Common myeloid progenitor, CD34-positive (primary cell): ENCODE results near the gene CHEK2.

ENCODE experiments used
- CTCF ChIA-PET: fragments of 350-600 bp; sonication (Branson Sonifier 250); formaldehyde crosslinking; loops from one replicate; lab custom pipeline; 2021; ENCODE audit warnings: antibody characterized with exemption; lab: Charles Lee
- POLR2A ChIA-PET: fragments of 350-600 bp; sonication (Branson Sonifier 250); formaldehyde crosslinking; loops from one replicate; lab custom pipeline; 2021; ENCODE audit warnings: antibody characterized with exemption; lab: Charles Lee
- DNase-seq, 3 donors: peaks; one replicate each; pipeline versions ENCODE4 v3.0.0 to v3.0.0-alpha.2; 2013
- H3K27ac ChIP-seq, 2 experiments: 1 replicate in 1 of 2; 2 replicates in 1 of 2; pipeline ENCODE4 v1.7.0; 2013; ENCODE audit warnings: inconsistent platforms in 2 of 2, low read length in 2 of 2, mild to moderate bottlenecking in 2 of 2, low read depth in 1 of 2, moderate library complexity in 1 of 2; ENCODE audit not compliant: severe bottlenecking in 2 of 2, insufficient read depth in 1 of 2, poor library complexity in 1 of 2
- H3K27me3 ChIP-seq, 5 experiments: replicated peaks in 2 of 5; 1 replicate in 3 of 5; 2 replicates in 2 of 5; pipeline versions ENCODE4 v1.6.1 to v1.7.0; 2013; ENCODE audit warnings: low read length in 4 of 5, mild to moderate bottlenecking in 2 of 5, moderate library complexity in 2 of 5, inconsistent platforms in 1 of 5; ENCODE audit not compliant: insufficient read depth in 5 of 5, control insufficient read depth in 4 of 5
- H3K36me3 ChIP-seq, 4 experiments: 1 replicate in 2 of 4; 2 replicates in 2 of 4; pipeline versions ENCODE4 v1.6.1 to v1.7.0; 2013; ENCODE audit warnings: low read length in 3 of 4, control low read depth in 1 of 4, mild to moderate bottlenecking in 1 of 4; ENCODE audit not compliant: control insufficient read depth in 4 of 4, insufficient read depth in 4 of 4
- H3K4me1 ChIP-seq, 4 experiments: 1 replicate in 3 of 4; 2 replicates in 1 of 4; pipeline versions ENCODE4 v1.6.1 to v1.7.1; 2013; ENCODE audit warnings: low read length in 3 of 4, mild to moderate bottlenecking in 3 of 4, control low read depth in 1 of 4, inconsistent platforms in 1 of 4, moderate library complexity in 1 of 4; ENCODE audit not compliant: control insufficient read depth in 4 of 4, insufficient read depth in 4 of 4; ENCODE audit errors: control extremely low read depth in 1 of 4
- H3K4me3 ChIP-seq, 7 experiments: 1 replicate in 4 of 7; 2 replicates in 3 of 7; pipeline versions ENCODE4 v1.5.1 to v1.7.0; 2013; ENCODE audit warnings: mild to moderate bottlenecking in 7 of 7, low read length in 6 of 7, moderate library complexity in 6 of 7, inconsistent platforms in 2 of 7, low read depth in 2 of 7, control low read depth in 1 of 7; ENCODE audit not compliant: insufficient read depth in 4 of 7, control insufficient read depth in 1 of 7; ENCODE audit errors: extremely low read depth in 1 of 7
- H3K9me3 ChIP-seq, 5 experiments: 1 replicate in 4 of 5; 2 replicates in 1 of 5; pipeline versions ENCODE4 v1.6.1 to v1.7.1; 2013; ENCODE audit warnings: low read length in 4 of 5, mild to moderate bottlenecking in 2 of 5, inconsistent platforms in 1 of 5, low read depth in 1 of 5, moderate library complexity in 1 of 5; ENCODE audit not compliant: control insufficient read depth in 4 of 5, insufficient read depth in 2 of 5; ENCODE audit errors: control extremely low read depth in 1 of 5
- whole genome bisulfite sequencing: methylation state at CpG from one replicate; pipeline ENCODE4 v1.1.5; 2013; ENCODE audit not compliant: insufficient coverage; 5-methylcytosine and 5-hydroxymethylcytosine counted together

Gene CHEK2

DNA sequence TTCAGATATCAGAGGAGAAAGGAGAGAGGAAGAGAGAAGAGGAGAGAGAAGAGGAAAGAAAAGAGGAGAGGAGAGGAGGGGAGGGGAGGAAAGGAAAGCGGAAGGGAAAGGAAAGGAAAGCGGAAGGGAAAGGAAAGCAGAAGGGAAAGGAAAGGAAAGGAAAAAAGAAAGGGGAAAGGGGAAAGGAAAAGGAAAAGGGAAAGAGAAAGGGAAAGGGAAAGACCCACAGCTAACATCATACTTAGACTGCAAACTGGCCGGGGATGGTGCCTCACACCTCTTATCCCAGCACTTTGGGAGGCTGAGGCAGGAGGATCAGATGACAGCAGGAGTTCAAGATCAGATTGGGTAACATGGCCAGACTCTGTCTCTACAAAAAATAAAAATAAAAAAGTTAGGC lies 11.4 kb downstream of the CHEK2 start:
- Histone ChIP-seq H3K4me3 (no peak overlapping the region), H3K27me3 (no peaks in the 10 kb centered on the region), H3K4me1 (no peaks in the 10 kb centered on the region), H3K9me3 (no peaks in the 10 kb centered on the region), H3K36me3 (peaks cover 14 to 31% (median 21%) of the 10 kb centered on the region in 4 experiments), H3K27ac (no peak overlapping the region)
- WGBS = 94% methylated on average over 3 of the region's 3 CpGs
- DNase-seq = no peak
- ChIA-PET CTCF (interaction anchor here (1.2 kb wide), 1 partner anchor 100 kb away, joined by 3 read pairs; no protein-coding TSS in a partner anchor), POLR2A (no interaction called here)

DNA sequence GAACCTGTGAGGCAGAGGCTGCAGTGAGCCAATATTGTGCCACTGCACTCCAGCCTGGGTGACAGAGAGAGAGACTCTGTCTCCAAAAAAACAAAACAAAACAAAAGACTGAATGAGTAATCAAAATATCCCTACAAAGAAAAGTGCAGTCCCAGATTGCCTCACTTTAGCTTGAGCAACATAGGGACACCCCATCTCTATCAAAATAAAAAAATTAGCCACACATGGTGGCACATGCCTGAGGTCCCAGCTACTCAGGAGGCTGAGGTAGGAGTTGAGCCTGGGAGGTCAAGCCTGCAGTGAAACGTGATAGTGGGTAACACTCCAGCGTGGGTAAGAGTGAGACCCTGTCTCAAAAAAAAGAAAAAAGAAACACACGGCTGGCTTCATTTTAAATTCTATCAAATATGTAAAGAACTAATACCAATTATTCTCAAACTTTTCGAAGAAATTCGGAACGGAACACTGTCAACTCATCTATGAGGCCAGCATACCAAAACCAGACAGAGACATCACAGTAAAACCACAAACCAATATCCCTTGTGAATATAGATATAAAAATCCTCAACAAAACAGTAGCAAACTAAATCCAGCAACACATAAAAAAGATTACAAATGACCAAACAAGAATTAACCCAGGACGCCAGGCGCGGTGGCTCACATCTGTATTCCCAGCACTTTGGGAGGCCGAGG lies 12.9 kb downstream of the CHEK2 start:
- ChIA-PET POLR2A (no interaction called here), CTCF (no interaction called here)
- no peaks in the 10 kb centered on the region for H3K4me1 ChIP-seq
- no peaks in the 10 kb centered on the region for H3K9me3 ChIP-seq
- WGBS = 100% methylated on average over 3 of the region's 10 CpGs
- DNase-seq = no peak
- H3K27ac ChIP-seq = no peak overlapping the region
- H3K36me3 ChIP-seq = peaks cover 12 to 31% (median 21%) of the 10 kb centered on the region in 4 experiments
- H3K4me3 ChIP-seq = no peak overlapping the region
- H3K27me3 ChIP-seq = no peaks in the 10 kb centered on the region

DNA sequence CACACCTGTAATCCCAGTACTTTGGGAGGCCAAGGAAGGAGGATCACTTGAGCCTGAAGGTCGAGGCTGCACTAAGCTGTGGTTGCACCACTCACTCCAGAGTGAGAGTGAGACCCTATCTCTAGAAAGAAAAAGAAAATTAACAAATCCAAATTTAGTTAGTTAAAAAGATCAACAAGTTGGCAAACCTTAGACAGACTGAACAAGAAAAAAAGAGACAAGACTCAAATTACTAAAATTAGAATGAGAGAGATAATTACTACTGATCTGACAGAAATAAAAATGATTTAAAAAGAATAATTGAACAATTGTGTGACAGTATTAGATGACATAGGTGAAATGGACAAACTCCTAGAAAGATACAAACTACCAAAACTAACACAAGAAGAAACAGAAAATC lies 13.6 kb downstream of the CHEK2 start:
- H3K27me3 ChIP-seq = no peaks in the 10 kb centered on the region
- ChIA-PET CTCF (no interaction called here), POLR2A (no interaction called here)
- H3K36me3 ChIP-seq = peaks cover 6 to 27% (median 18%) of the 10 kb centered on the region in 4 experiments
- no peaks in the 10 kb centered on the region for H3K4me1 ChIP-seq
- WGBS = no CpG with 5 or more reads among the region's 1 CpG
- no peak overlapping the region for H3K4me3 ChIP-seq
- H3K9me3 ChIP-seq = no peaks in the 10 kb centered on the region
- H3K27ac ChIP-seq = no peak overlapping the region
- no peak for DNase-seq

DNA sequence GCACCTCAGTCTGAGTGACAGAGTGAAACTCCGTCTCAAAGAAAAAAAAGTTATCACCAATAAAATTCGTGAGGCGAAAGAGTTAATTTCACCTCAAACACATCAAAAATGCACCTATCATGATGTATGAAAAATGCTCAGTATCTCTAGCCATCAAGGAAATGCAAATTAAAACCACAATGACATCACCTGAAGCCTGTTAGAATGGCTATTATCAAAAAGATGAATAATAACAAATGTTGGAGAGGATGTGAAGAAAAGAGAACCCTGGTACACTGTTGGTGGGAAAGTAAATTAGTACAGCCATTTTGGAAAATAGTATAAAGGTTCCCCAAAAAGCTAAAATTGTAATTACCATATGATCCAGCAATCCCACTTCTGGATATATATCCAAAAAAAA lies 23.6 kb downstream of the CHEK2 start:
- ChIA-PET CTCF (no interaction called here), POLR2A (interaction anchor here (0.7 kb wide), 1 partner anchor 43 kb away, joined by 4 read pairs; no protein-coding TSS in a partner anchor)
- DNase-seq = peak in 1 of 3 donors; percentile 7
- Histone ChIP-seq H3K4me1 (no peaks in the 10 kb centered on the region), H3K36me3 (peaks cover 11 to 17% (median 13%) of the 10 kb centered on the region in 4 experiments), H3K4me3 (no peak overlapping the region), H3K9me3 (no peaks in the 10 kb centered on the region), H3K27ac (no peak overlapping the region), H3K27me3 (no peaks in the 10 kb centered on the region)
- 100% methylated on average over 1 of the region's 3 CpGs for WGBS

GRCh38 chr22:28716686-28717085 lies 24.9 kb downstream of the CHEK2 start:
- DNase-seq = no peak
- Histone ChIP-seq H3K36me3 (peaks cover 8 to 15% (median 11%) of the 10 kb centered on the region in 4 experiments), H3K4me1 (no peaks in the 10 kb centered on the region), H3K4me3 (no peak overlapping the region), H3K27ac (no peak overlapping the region), H3K9me3 (no peaks in the 10 kb centered on the region), H3K27me3 (no peaks in the 10 kb centered on the region)
- POLR2A ChIA-PET = no interaction called here
- CTCF ChIA-PET = no interaction called here
- 92% methylated on average over 2 of the region's 3 CpGs for WGBS

DNA sequence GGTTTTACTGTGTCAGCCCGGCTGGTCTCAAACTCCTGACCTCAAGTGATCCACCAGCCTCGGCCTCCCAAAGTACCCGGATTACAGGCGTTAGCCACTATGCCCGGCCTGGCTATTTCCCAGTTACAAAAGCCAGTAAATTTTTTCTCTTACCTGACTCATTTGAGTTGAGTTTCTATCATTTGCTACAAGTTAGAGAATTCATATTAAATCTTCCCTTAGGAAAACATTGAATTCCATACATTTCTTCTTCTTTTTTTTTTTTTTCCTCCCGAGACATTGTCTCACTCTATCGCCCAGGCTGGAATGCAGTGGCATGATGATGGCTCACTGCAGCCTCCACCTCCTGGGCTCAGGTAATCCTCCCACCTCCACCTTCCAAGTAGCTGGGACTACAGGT lies 26.0 kb downstream of the CHEK2 start:
- no peaks in the 10 kb centered on the region for H3K9me3 ChIP-seq
- H3K4me3 ChIP-seq = no peak overlapping the region
- peaks cover 6 to 14% (median 9%) of the 10 kb centered on the region in 4 experiments for H3K36me3 ChIP-seq
- ChIA-PET POLR2A (no interaction called here), CTCF (no interaction called here)
- no peak for DNase-seq
- H3K27me3 ChIP-seq = no peaks in the 10 kb centered on the region
- no peaks in the 10 kb centered on the region for H3K4me1 ChIP-seq
- 98% methylated on average over 6 of the region's 7 CpGs for WGBS
- H3K27ac ChIP-seq = no peak overlapping the region

GRCh38 chr22:28714043-28714628 lies 27.5 kb downstream of the CHEK2 start:
- peak in 2 of 3 donors; percentile 3 to 8 for DNase-seq
- Histone ChIP-seq H3K4me3 (no peak overlapping the region), H3K36me3 (peaks cover 4 to 18% (median 12%) of the 10 kb centered on the region in 4 experiments), H3K27ac (no peak overlapping the region), H3K4me1 (no peaks in the 10 kb centered on the region), H3K9me3 (no peaks in the 10 kb centered on the region), H3K27me3 (no peaks in the 10 kb centered on the region)
- CTCF ChIA-PET = no interaction called here
- POLR2A ChIA-PET = interaction anchor here (0.7 kb wide), 1 partner anchor 92 kb away, joined by 3 read pairs; no protein-coding TSS in a partner anchor
- WGBS = no CpG with 5 or more reads among the region's 2 CpGs
